GM18858 (cell line): ENCODE data around the gene MACROD2.

ENCODE experiments used
- ATAC-seq: cut with Tn5 transposase; IDR thresholded peaks from one replicate; pipeline ENCODE4 v1.9.1; 2021; ENCODE audit not compliant: unreplicated experiment

Gene MACROD2

DNA sequence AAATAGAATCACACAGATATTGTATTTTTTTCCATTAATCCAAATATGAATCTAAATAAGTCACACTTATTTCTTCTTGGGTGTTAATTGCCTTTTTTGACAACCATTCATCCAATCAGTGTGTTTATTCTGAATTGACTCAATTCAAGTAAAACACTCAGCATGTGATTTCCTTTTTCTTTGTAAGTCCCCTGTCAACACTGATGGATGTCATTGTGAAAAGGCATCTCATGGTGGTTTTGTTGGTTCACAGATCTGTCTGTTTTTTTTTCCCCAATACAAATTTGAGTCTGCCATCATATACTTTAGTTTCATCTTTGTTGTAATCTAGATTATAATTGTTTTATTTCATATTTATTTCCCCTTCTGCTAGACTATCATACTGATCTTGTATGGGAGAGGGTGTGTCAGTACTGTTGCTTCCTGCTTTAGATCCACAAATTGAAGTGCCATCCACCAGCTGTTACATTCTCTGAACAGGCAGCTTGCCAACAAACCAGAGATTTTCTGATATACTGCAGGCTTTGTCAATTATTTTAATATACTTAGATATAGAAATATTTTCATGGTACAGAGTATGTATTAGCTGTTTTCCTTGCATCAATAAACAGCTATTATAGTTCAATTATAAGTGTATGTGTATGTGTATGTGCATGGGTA, 406.3 kb downstream of the MACROD2 start:
- no peak for ATAC-seq

- ATAC-seq, result no peak
Measured at GRCh38 chr20:14404515-14404914, 409.2 kb downstream of the MACROD2 start.

DNA sequence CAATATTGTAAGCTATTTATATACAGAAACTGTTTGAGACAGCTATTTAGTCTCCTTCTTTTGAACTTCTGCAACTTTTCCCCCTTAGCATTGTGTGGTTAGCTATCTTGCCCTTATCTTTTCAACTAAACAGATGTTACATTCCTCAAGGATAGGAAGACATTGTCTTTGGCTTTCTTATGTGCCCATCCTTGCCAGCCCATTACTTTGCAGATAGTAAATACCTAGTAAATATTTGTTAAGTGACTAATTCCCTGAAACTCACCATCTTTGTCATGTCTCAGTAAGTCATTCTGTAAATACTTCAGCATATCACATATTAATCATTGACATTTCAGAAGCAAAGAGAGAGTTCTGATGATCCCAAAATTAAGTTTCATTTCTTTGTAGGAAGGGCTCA, 411.2 kb downstream of the MACROD2 start:
- ATAC-seq, result peak; percentile 41

DNA sequence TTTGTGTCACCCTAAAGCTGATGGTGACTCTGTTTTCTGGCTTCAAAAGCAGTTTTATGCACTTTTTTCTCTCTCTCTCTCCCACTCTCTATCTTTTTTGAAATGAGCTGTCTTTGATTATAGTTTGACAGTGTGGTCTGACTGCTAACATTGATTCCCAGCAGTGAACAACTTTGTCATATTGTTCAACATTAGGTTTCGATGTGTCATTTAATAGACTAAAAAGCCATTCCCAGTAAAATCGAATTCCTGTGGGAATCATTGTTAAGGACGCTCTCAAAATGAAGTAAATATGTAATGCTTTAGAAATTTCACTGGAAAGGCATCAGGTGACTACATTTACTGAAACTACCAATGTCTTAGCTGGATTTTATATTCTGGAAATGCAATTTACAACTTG, 412.0 kb downstream of the MACROD2 start:
- ATAC-seq, result no peak

- ATAC-seq, result no peak
Measured at GRCh38 chr20:14410869-14411555, 415.7 kb downstream of the MACROD2 start.

GRCh38 chr20:14412065-14412681, 416.9 kb downstream of the MACROD2 start:
- ATAC-seq, result no peak

DNA sequence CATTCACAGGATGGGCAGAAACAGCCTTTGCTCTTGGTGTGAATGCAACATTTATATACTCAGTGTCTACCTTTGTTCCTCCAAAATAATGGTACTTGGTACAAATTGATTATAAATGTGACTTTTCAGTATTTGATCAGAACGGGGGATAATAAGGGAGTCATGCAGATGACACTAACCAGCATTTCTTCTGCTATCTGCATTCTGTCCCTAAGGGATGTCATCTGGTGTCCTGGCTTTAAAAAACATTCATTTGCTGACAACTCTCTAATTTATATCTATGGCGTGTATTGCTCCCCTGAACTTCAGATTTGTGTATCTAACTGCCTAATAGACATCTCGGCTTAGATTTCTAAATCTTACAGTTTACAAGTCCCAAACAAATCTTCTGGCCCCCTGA, 418.5 kb downstream of the MACROD2 start:
- no peak for ATAC-seq

- no peak for ATAC-seq
Measured at GRCh38 chr20:14414560-14414959, 419.2 kb downstream of the MACROD2 start.

DNA sequence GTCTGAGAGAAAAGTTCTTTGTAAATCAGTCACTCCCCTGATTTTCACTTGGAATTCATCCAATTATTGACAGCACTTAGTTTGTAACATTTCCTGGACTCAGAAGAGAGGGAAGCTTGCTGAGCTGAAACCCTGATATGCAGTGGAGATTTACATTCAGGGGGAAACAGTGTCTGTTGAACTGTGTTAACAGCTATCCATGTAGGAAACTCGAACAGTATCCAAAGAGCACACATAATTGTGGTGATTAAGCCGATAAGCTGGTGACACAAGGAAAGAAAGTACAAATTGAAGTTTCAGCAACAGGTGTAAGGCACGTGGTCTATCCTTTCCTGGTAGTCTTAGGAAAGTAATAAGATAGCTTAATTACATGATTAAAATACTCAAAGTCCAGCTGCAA, 420.2 kb downstream of the MACROD2 start:
- ATAC-seq, result no peak

DNA sequence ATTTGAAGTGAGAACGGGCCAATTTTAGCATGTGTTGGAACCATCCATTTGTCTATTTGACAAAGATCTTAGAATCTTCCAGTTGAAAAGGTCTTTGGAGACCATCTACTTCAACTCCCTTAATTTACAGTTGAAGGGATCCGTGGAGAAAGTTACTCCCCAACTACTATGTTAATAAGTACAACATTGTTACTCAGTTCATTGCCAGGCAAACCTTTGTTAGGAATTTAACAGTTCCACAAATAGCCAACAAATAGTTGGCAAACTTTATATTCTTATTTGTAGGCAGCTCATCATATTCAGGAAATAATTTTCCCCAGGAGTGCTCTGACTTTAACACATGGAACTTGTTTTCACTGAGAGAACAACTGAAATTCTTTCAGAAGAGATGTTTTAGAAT, 423.1 kb downstream of the MACROD2 start:
- ATAC-seq, result no peak

- ATAC-seq, result no peak
Measured at GRCh38 chr20:14422892-14423291, 427.6 kb downstream of the MACROD2 start.

DNA sequence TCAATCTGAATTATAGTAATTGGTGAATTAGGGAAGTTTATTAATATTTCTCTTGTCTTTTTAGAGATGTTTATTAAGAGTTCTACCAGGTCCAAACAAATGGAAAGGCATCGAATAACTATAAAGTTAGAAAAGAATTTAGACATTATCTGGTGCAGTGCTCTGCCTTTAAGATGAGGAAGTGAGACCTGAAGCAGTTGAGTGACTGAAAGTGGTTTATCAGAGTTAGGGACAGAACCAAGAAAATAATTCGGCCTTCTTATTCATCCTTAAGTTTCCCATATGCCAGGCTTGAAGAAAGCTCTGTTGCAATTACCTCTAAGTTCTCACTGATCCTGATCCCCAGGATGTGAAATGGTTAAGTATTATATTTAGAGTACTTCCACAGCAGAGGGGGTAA, 436.3 kb downstream of the MACROD2 start:
- ATAC-seq, result peak; percentile 52

DNA sequence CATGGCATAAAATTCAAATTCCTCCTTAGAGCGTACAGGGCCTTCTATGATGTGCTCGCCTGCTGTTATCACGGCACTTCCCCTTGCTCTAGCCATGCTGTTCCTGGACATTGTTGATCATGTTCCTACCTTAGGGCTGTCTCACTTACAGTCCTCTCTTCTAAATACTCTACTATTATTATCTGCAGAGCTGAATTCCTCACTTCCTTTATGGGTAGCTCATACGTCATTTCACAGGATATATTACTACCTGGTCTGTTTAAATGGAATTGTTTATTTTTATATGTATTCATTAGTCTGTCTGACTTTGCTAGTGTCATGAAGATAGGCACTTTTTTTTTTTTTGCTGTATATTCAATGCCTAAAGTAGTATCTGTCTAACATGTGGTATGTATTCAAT, 436.8 kb downstream of the MACROD2 start:
- no peak for ATAC-seq

DNA sequence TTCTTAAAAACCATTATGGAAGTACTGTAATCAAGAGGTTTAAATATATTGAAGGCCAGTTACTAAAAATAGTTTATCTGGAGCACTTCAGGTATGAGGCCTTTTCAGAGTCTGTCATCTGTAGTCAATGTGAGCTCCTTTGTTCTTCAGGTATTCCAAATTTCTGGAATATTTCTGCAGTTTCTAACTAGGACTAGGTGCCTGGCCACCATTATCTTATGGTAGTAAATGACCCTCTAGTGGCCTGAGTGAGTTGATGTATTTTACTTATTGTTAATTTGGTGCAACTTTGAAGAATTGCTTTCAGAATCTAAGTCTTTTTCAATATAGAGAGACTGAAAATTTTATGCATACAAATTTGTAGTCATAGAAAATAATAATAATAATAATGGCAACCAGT, 437.3 kb downstream of the MACROD2 start:
- ATAC-seq, result no peak

DNA sequence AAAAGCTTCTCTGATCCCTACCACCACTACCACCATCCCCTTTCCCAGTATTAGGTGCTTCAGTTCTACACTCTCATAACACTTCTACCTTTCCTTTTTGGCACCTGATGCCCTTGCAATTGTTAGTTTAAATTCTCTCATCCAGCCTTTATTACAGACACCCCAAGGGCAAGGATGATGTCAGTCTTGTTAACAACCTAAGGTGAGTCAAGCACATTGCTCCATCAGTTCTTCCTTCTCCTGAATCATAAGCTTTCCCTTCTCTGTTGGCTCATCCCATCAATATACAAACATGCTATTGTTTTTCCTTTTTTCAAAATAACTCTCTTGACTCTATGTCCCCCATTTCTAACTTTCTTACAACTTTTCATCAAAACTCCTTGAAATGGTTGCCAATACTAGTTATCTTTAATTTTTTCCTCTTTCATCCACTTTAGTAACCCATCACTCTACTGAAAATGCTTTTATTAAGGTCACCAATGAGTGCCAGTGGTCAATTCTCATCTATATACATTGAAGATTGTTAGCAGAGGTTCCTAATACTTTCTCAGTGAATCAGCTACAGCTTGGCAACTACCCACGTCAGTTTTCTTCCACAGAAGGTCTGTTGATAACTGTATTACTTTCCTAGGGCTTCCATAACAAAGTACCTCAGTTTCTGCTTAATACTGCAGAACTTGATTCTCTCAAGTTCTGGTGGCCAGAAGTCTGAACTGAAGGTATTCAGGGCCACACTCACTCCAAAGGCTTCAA, 439.2 kb downstream of the MACROD2 start:
- no peak for ATAC-seq

GRCh38 chr20:14441201-14441600, 445.9 kb downstream of the MACROD2 start:
- ATAC-seq, result no peak

GRCh38 chr20:14444106-14444505, 448.8 kb downstream of the MACROD2 start:
- no peak for ATAC-seq

- no peak for ATAC-seq
Measured at GRCh38 chr20:14445310-14445709, 450.0 kb downstream of the MACROD2 start.

DNA sequence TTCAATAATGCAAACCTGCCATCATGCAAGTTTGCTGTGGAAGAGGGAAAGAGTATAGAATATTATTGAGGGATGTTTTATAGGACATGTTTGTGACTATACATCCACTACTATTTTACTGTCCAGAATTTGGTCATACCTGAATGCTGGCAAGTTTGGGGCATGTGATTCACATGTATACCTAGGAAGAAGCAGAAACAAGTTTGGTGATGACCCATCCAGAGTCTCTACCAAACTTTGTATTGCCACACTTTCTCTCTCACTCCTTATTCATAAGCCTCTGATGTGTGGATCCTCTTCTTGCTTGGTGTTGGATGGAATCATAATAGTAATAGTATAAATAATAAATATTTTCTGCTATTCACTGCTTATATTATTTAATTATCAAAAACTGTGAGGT, 450.6 kb downstream of the MACROD2 start:
- ATAC-seq, result no peak

DNA sequence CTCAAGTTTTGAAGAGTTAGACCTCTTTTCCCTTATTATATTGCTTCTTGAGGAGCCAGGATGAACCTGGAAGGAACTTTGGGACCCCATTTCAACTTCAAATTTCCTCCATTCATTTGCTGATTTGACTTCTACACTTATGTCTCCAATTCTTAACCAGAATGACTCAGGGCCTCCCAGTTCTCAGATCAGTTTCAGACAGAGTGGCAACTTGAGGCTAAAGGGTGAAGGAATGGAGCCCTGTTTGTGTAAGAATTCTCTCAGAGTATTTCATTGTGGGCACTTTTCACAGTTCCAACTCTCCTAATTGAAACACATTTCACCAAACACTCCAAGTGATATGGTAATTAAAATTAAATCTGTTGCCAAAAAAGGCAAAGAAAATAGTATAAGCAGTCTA, 451.1 kb downstream of the MACROD2 start:
- no peak for ATAC-seq

DNA sequence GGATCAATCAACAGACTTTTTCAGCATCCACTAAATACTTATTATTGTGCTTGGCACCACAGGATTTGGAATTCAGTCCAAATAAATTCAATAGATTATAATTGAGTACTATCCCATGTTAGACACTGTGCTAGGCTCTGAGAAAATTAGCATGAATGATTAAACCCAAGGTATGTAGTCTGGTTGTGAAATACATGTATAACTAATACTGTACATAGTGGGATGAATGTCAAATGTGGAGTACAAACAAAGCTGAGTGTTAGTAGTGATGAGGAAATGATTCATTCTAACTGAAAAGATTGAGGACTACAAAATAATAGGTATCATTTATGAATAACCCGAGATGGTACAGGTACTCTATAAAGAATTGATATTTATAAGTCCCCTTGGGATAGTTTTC, 454.0 kb downstream of the MACROD2 start:
- ATAC-seq, result no peak

DNA sequence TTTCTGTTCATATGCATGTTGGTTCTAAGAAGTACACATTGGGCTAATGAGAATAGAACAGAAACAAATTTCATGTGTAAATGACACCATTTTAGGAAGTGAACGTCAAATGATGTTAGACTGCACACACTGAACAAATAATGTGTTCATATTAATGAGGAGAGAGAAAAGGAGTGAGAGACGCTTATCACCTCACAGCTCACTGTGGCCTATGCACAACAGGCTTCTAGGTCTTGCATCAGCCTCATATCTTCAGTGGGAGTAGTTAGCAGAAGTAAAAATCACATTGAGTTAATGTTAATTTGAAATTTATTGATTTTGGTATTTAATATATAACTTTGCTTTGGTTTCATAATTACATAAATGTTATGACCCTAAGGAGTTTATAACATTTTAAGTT, 454.9 kb downstream of the MACROD2 start:
- no peak for ATAC-seq
